Colonic mucosa (tissue), 4 donors: ENCODE results near the gene XRCC4. TPM values are rescaled to one million over a fixed set of nuclear protein-coding genes. Genes with fewer than 3 reads are reported as not detected.

Source experiments
- DNase-seq: peaks from one replicate; pipeline ENCODE4 v3.0.0-alpha.2; 2020
- H3K27ac ChIP-seq: fragments of 200-600 bp; one replicate; pipeline ENCODE4 v1.8.0; 2021
- H3K27me3 ChIP-seq: fragments of 200-600 bp; one replicate; pipeline ENCODE4 v1.8.0; 2021
- H3K36me3 ChIP-seq: fragments of 200-600 bp; one replicate; pipeline ENCODE4 v1.8.0; 2021
- H3K4me1 ChIP-seq: fragments of 200-600 bp; one replicate; pipeline ENCODE4 v1.8.0; 2021; ENCODE audit warnings: mild to moderate bottlenecking
- H3K4me3 ChIP-seq: fragments of 200-600 bp; one replicate; pipeline ENCODE4 v1.8.0; 2021
- H3K9ac ChIP-seq, 2 donors: one replicate each; pipeline ENCODE4 v1.7.0; 2013; ENCODE audit warnings: control low read depth in 2 of 2, low read depth in 2 of 2, low read length in 2 of 2
- H3K9me3 ChIP-seq: fragments of 200-600 bp; one replicate; pipeline ENCODE4 v1.8.0; 2021
- intact Hi-C: fragments of 100-400 bp; cut with DNase I; formaldehyde crosslinking; loops from one replicate; pipeline ENCODE4 v1.14.1; 2022
- total RNA-seq, 2 donors: library from RNA; stranded (reverse); fragmentation: NEBNext Ultra II Directional in 1 of 2; extraction: Animal tissue kit (Norgen Biotek cat#: 25700) in 1 of 2; gene quantifications; one replicate each; pipeline ENCODE4 v1.2.1, GENCODE V29; 2021
- TF ChIP-seq, protein P1 (sequence below): fragments of 200-600 bp; IDR thresholded peaks from one replicate; pipeline ENCODE4 v1.8.0; 2022; ENCODE audit warnings: antibody characterized with exemption, mild to moderate bottlenecking
- donor health status: healthy.
- donor health status: DM: no; HTN: no; CAD: no.
- donor health status: DM: no; HTN: no; CAD: no.

XRCC4 gene
- total RNA-seq, 2 donors from 2014 or later: 5.7 to 8.7 TPM

DNA sequence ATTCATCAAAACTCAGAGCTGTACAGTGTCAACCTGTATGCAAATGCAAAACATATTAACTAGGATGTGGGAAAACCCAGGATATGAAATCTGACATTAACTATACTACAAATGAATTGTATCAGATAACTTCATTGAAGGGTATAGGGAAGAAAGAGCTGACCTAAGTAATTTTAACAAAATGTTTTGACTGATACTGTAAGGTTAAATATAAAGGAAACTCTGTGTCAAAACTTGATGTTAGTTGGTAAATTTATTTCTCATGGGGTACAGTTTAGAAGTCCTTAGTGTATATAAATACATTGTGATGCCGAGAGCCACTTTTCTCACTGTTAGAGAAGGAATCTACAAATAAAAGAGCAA lies 316.1 kb downstream of the XRCC4 start:
- H3K27me3 ChIP-seq: no peaks in the 10 kb centered on the region
- no peaks in the 10 kb centered on the region for H3K9me3 ChIP-seq
- intact Hi-C loops: no loop called here
- no peak for DNase-seq
- no peak overlapping the region for H3K27ac ChIP-seq
- H3K36me3 ChIP-seq: no peaks in the 10 kb centered on the region
- H3K9ac ChIP-seq: no peak overlapping the region
- no peaks in the 10 kb centered on the region for H3K4me1 ChIP-seq
- H3K4me3 ChIP-seq: no peak overlapping the region
- TF ChIP-seq, protein P1, sequence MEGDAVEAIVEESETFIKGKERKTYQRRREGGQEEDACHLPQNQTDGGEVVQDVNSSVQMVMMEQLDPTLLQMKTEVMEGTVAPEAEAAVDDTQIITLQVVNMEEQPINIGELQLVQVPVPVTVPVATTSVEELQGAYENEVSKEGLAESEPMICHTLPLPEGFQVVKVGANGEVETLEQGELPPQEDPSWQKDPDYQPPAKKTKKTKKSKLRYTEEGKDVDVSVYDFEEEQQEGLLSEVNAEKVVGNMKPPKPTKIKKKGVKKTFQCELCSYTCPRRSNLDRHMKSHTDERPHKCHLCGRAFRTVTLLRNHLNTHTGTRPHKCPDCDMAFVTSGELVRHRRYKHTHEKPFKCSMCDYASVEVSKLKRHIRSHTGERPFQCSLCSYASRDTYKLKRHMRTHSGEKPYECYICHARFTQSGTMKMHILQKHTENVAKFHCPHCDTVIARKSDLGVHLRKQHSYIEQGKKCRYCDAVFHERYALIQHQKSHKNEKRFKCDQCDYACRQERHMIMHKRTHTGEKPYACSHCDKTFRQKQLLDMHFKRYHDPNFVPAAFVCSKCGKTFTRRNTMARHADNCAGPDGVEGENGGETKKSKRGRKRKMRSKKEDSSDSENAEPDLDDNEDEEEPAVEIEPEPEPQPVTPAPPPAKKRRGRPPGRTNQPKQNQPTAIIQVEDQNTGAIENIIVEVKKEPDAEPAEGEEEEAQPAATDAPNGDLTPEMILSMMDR: no peak

DNA sequence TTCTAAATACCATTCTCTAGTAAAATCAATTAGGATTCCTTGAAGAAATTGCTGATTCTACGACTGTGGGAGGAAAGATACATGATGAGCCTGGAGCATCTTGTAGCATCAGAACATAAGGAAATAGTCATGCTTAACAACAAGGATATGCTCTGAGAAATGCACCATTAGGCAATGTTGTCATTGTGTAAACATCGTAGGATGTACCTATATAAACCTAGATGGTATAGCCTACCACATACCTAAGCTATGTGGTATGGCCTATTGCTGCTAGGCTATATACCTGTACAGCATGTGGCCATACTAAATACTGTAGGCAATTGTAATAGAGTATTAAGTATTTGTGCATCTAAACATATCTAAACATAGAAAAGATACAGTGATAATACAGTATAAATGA lies 316.8 kb downstream of the XRCC4 start:
- Histone ChIP-seq H3K27ac (no peak overlapping the region), H3K9ac (no peak overlapping the region), H3K27me3 (no peaks in the 10 kb centered on the region), H3K4me1 (no peaks in the 10 kb centered on the region), H3K9me3 (no peaks in the 10 kb centered on the region), H3K36me3 (no peaks in the 10 kb centered on the region), H3K4me3 (no peak overlapping the region)
- TF ChIP-seq, protein P1: no peak
- no peak for DNase-seq
- intact Hi-C loops: no loop called here

DNA sequence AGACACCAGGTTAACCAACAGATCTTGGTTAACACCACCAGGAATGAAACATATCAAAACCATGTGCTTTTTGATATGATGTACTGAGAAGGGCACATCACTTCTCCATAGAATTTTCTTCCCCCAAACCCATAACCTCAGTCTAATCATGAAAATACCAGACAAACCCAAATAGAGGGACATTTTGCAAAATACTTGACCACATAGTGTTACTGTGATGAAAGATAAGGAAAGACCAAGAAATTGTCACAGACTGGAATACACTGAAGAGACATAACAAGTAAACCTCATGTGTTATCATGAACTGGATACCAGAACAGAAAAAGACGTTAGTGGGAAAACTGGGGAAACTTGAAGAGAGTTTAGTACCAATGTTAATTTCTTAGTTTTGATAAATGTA lies 319.3 kb downstream of the XRCC4 start:
- Histone ChIP-seq H3K27ac (no peak overlapping the region), H3K4me3 (no peak overlapping the region), H3K36me3 (no peaks in the 10 kb centered on the region), H3K9ac (no peak overlapping the region), H3K9me3 (no peaks in the 10 kb centered on the region), H3K4me1 (no peaks in the 10 kb centered on the region), H3K27me3 (no peaks in the 10 kb centered on the region)
- no peak for DNase-seq
- intact Hi-C loops: no loop called here
- TF ChIP-seq, protein P1: no peak

DNA sequence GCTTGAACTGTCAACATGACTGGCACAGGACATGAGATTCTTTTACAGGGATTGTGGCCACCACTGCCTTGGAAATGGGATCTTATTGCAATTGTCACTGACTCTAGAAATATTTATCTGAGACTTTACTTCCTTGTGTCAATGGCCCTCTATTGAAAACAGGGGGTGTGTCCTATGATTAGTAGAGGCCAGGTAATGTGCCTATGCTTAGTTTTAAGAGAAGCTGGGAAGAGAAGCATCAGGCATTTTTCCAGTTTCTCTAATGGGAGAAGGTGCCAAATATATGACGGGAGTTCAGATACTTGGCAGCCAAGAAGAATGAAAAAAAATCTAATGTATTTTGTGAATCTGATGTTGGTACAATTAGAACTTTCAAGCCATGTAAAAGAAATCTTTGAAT lies 320.3 kb downstream of the XRCC4 start:
- no peak overlapping the region for H3K27ac ChIP-seq
- no peaks in the 10 kb centered on the region for H3K36me3 ChIP-seq
- H3K9me3 ChIP-seq: no peaks in the 10 kb centered on the region
- no peaks in the 10 kb centered on the region for H3K4me1 ChIP-seq
- intact Hi-C loops: no loop called here
- H3K27me3 ChIP-seq: no peaks in the 10 kb centered on the region
- no peak overlapping the region for H3K4me3 ChIP-seq
- DNase-seq: no peak
- TF ChIP-seq, protein P1: no peak
- H3K9ac ChIP-seq: no peak overlapping the region

DNA sequence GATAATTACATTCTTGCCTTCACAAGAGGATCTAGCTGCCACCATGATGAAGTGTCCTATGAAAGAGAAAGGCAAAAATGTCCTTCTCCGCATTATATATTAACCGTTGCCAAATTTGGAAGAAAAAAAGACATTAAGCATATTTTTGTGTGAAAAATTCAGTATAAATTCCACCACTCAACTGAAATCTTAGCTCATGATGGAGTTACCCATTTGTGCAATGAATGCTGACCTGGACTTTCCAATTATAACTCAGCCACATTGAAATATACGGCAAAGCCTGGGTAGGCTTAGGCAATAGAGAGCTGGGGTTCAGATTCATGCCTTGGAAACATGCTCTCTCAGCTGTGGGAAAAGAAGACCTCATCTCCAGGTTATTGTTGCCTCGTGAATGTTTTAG lies 322.9 kb downstream of the XRCC4 start:
- Histone ChIP-seq H3K4me3 (no peak overlapping the region), H3K36me3 (no peaks in the 10 kb centered on the region), H3K27me3 (no peaks in the 10 kb centered on the region), H3K4me1 (no peaks in the 10 kb centered on the region), H3K9me3 (no peaks in the 10 kb centered on the region), H3K27ac (no peak overlapping the region), H3K9ac (no peak overlapping the region)
- no peak for DNase-seq
- intact Hi-C loops: no loop called here
- TF ChIP-seq, protein P1: no peak

DNA sequence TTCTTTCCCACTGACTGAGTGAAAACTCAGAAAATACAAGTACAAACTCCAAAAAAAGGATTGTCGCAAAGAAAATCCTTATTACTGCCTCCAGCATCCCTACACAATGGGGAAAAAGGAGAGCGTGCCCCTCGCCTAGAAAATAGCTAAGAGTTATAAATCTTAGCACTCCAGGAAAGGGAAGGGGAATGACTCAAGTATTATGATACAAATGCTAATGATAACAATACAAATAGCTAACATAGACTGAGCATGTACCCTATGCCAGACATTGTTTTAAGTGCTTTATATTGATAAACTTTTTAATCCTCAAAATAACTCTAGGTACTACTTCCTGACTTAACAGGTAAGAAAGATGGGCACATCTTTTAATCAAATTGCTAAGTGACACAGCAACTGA lies 323.4 kb downstream of the XRCC4 start:
- Histone ChIP-seq H3K4me1 (no peaks in the 10 kb centered on the region), H3K27me3 (no peaks in the 10 kb centered on the region), H3K27ac (no peak overlapping the region), H3K9me3 (no peaks in the 10 kb centered on the region), H3K4me3 (no peak overlapping the region), H3K9ac (no peak overlapping the region), H3K36me3 (no peaks in the 10 kb centered on the region)
- TF ChIP-seq, protein P1: no peak
- intact Hi-C loops: no loop called here
- DNase-seq: no peak
